Endothelial cell of umbilical vein (primary cell): ENCODE results near the gene SERPINB6. TPM values are rescaled to one million over a fixed set of nuclear protein-coding genes. Genes with fewer than 3 reads are reported as not detected.

Source experiments
- BruUV-seq: library from RNA; stranded (reverse); fragments of 400-500 nt; replicated peaks from 2 replicates; lab custom pipeline; 2021; lab: Mats Ljungman, UMichigan
- CTCF ChIA-PET: fragments of 300-600, 350-600 bp; sonication (Branson Sonifier 250); formaldehyde crosslinking; loops from one replicate; lab custom pipeline; 2021; ENCODE audit warnings: antibody characterized with exemption, inconsistent platforms; lab: Charles Lee
- POLR2A ChIA-PET: fragments of 300-600, 350-600 bp; sonication (Branson Sonifier 250); formaldehyde crosslinking; loops from one replicate; lab custom pipeline; 2021; ENCODE audit warnings: antibody characterized with exemption, inconsistent platforms; lab: Charles Lee
- DNase-seq: peaks from one replicate; pipeline ENCODE4 v3.0.0-alpha.2; 2011; ENCODE audit warnings: low read depth, low spot score
- FAIRE-seq: peaks from 2 replicates; lab custom pipeline; 2011; peaks lifted over from hg19 to GRCh38; lab: Jason Lieb, UNC
- H2AFZ ChIP-seq: 2 replicates; pipeline ENCODE4 v1.6.0; 2012; ENCODE audit warnings: low read depth, low read length, control low read depth, inconsistent platforms
- H3K27ac ChIP-seq: 2 replicates; pipeline ENCODE4 v1.5.1; 2011; ENCODE audit warnings: low read depth, mild to moderate bottlenecking, control low read depth, low read length, moderate library complexity; ENCODE audit not compliant: insufficient read depth
- H3K27me3 ChIP-seq, 2 experiments: 2 replicates each; pipeline versions ENCODE4 v1.6.0 to v1.6.1; 2011; ENCODE audit warnings: low read length in 2 of 2, mixed read lengths in 1 of 2; ENCODE audit not compliant: control insufficient read depth in 2 of 2, insufficient read depth in 2 of 2
- H3K36me3 ChIP-seq, 2 experiments: 2 replicates in 1 of 2; 3 replicates in 1 of 2; pipeline ENCODE4 v1.5.1; 2011; ENCODE audit warnings: low read length in 2 of 2, mild to moderate bottlenecking in 1 of 2, moderate library complexity in 1 of 2; ENCODE audit not compliant: control insufficient read depth in 2 of 2, insufficient read depth in 2 of 2; ENCODE audit errors: extremely low read depth in 1 of 2
- H3K4me1 ChIP-seq: 3 replicates; pipeline ENCODE4 v1.5.1; 2011; ENCODE audit warnings: mild to moderate bottlenecking, low read length; ENCODE audit not compliant: control insufficient read depth, insufficient read depth; ENCODE audit errors: extremely low read depth
- H3K4me2 ChIP-seq: 2 replicates; pipeline ENCODE4 v1.6.1; 2011; ENCODE audit warnings: low read length, control low read depth, mixed read lengths; ENCODE audit not compliant: insufficient read depth
- H3K4me3 ChIP-seq, 3 experiments: fragments of 200-600 bp in 1 of 3; sonication (generic), shearing (Covaris generic) in 1 of 3; replicated peaks in 1 of 3; 2 replicates each; pipeline ENCODE4 v1.5.1; 2011 to 2016; ENCODE audit warnings: control low read depth in 3 of 3, low read length in 3 of 3, mild to moderate bottlenecking in 2 of 3, inconsistent platforms in 1 of 3, low read depth in 1 of 3, moderate library complexity in 1 of 3; ENCODE audit not compliant: insufficient read depth in 1 of 3
- H3K79me2 ChIP-seq: 2 replicates; pipeline ENCODE4 v1.6.0; 2012; ENCODE audit warnings: low read length, inconsistent platforms; ENCODE audit not compliant: control insufficient read depth, insufficient read depth
- H3K9ac ChIP-seq: replicated peaks from 2 replicates; pipeline ENCODE3; 2011; ENCODE audit warnings: low read length, control low read depth; ENCODE audit not compliant: insufficient read depth; ENCODE audit errors: extremely low read depth
- H3K9me1 ChIP-seq: replicated peaks from 3 replicates; pipeline ENCODE4 v1.6.0; 2011; ENCODE audit warnings: mild to moderate bottlenecking, low read length; ENCODE audit not compliant: control insufficient read depth, insufficient read depth; ENCODE audit errors: extremely low read depth
- H3K9me3 ChIP-seq: replicated peaks from 2 replicates; pipeline ENCODE4 v1.5.1; 2012; ENCODE audit warnings: low read length, inconsistent platforms; ENCODE audit not compliant: control insufficient read depth, insufficient read depth
- H4K20me1 ChIP-seq: replicated peaks from 2 replicates; pipeline ENCODE3; 2011; ENCODE audit warnings: mild to moderate bottlenecking, low read length; ENCODE audit not compliant: control insufficient read depth, insufficient read depth; ENCODE audit errors: extremely low read depth
- EZH2 ChIP-seq: IDR thresholded peaks from 2 replicates; pipeline ENCODE4 v1.6.1; 2012; ENCODE audit warnings: borderline replicate concordance, low read depth, mild to moderate bottlenecking, moderate library complexity, low read length, inconsistent platforms; ENCODE audit not compliant: severe bottlenecking
- FOS ChIP-seq: IDR thresholded peaks from 2 replicates; pipeline ENCODE4 v1.6.1; 2011; ENCODE audit warnings: mild to moderate bottlenecking, low read length, moderate library complexity, borderline replicate concordance; ENCODE audit not compliant: insufficient read depth
- GATA2 ChIP-seq: IDR thresholded peaks from 2 replicates; pipeline ENCODE4 v1.7.0; 2011; ENCODE audit warnings: low read depth, mild to moderate bottlenecking, moderate library complexity, mixed read lengths, low read length; ENCODE audit not compliant: insufficient read length, insufficient read depth
- JUN ChIP-seq: IDR thresholded peaks from 2 replicates; pipeline ENCODE4 v1.6.1; 2011; ENCODE audit warnings: borderline replicate concordance, low read depth; ENCODE audit not compliant: insufficient read length, insufficient read depth
- MYC ChIP-seq: IDR thresholded peaks from one replicate; pipeline ENCODE4 v1.6.1; 2011; ENCODE audit warnings: mild to moderate bottlenecking, low read depth, low read length
- POLR2A ChIP-seq: IDR thresholded peaks from 2 replicates; pipeline ENCODE4 v1.6.1; 2012; ENCODE audit warnings: low read depth, mild to moderate bottlenecking, control low read depth, low read length
- POLR2AphosphoS5 ChIP-seq: IDR thresholded peaks from 2 replicates; pipeline ENCODE4 v1.6.1; 2012; ENCODE audit warnings: low read depth, mild to moderate bottlenecking, control low read depth, low read length, moderate library complexity; ENCODE audit not compliant: insufficient read depth
- dilution Hi-C: fragments of 300-500 bp; cut with MboI; formaldehyde crosslinking; loops from one replicate; pipeline ENCODE4 v1.15.0; 2019; ENCODE audit warnings: low sequenced_read_pairs; ENCODE audit not compliant: extremely low pct_ligation_motif_present
- intact Hi-C: fragments of 100-400 bp; cut with micrococcal nuclease; formaldehyde crosslinking; loops from one replicate; pipeline ENCODE4 v1.10.0; 2022
- polyA plus RNA-seq, 4 experiments: library from polyadenylated mRNA; depleted of rRNA in 3 of 4; stranded (reverse) in 3 of 4; unstranded in 1 of 4; fragments of >200 nt; gene quantifications; 2 replicates each; pipeline versions ENCODE4 v1.2.1 to v1.2.3, GENCODE V29; 2011 to 2012; ENCODE audit warnings: missing spikeins in 1 of 4
- total RNA-seq: library from RNA; stranded (reverse); gene quantifications from 2 replicates; pipeline ENCODE4 v1.2.3, GENCODE V29; 2021
- TF ChIP-seq, protein P1 (sequence below): IDR thresholded peaks from 2 replicates; pipeline ENCODE4 v1.6.1; 2011; ENCODE audit not compliant: insufficient read depth, insufficient read length
- TF ChIP-seq, protein P2 (sequence below), 2 donors: IDR thresholded peaks; 1 replicate in 1 of 2; 2 replicates in 1 of 2; pipeline ENCODE4 v1.5.1; 2011; ENCODE audit warnings: low read length in 2 of 2, mild to moderate bottlenecking in 2 of 2, moderate library complexity in 2 of 2, control low read depth in 1 of 2, inconsistent platforms in 1 of 2, low read depth in 1 of 2; ENCODE audit not compliant: insufficient read depth in 1 of 2; ENCODE audit errors: extremely low read depth in 1 of 2

Gene SERPINB6
- total and polyA plus RNA-seq, 2 donors (not counting 3 experiments of a cell fraction or from before 2014, with no cell fraction given), result 145 to 151 TPM

DNA sequence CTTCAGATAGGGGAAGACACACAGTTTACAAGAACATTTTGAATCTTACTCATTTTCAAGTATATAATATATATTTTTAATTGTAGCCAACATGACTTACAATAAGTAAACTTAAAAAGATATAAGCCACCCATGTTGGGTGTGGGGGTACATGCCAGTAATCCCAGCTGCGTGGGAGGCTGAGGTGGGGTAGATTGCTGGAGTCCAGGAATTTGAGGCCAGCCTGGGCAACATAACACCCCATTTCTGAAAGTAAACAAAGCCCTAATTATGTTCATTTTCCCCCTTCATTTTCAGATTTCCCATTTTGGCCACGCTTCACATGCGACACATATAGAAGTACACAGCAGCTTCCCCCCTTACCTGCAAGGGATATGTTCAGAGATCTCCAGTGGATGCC lies 30.5 kb downstream of the SERPINB6 start:
- no peak overlapping the region for H3K27ac ChIP-seq
- no peaks in the 10 kb centered on the region for H3K9me3 ChIP-seq
- no peak overlapping the region for H3K9ac ChIP-seq
- H3K36me3 ChIP-seq, result no peaks in the 10 kb centered on the region
- no peaks in the 10 kb centered on the region for H3K9me1 ChIP-seq
- no peaks in the 10 kb centered on the region for H4K20me1 ChIP-seq
- dilution Hi-C loops, result no loop called here
- DNase-seq (no peak), FAIRE-seq (no peak)
- no peak overlapping the region for H3K4me3 ChIP-seq
- no peak for TF ChIP-seq GATA2
- H3K4me1 ChIP-seq, result peaks cover 20% of the 10 kb centered on the region
- ChIA-PET CTCF (interaction anchor here (1.3 to 6.0 kb wide), 3 partner anchors 8 to 149 kb away, joined by 6 to 59 read pairs (median 32); no protein-coding TSS in a partner anchor), POLR2A (no interaction called here)
- H3K79me2 ChIP-seq, result no peaks in the 10 kb centered on the region
- no peak overlapping the region for H3K4me2 ChIP-seq
- H2AFZ ChIP-seq, result no peak overlapping the region
- no TSS peak for BruUV-seq
- intact Hi-C loops, result no loop called here
- no peaks in the 10 kb centered on the region for H3K27me3 ChIP-seq

DNA sequence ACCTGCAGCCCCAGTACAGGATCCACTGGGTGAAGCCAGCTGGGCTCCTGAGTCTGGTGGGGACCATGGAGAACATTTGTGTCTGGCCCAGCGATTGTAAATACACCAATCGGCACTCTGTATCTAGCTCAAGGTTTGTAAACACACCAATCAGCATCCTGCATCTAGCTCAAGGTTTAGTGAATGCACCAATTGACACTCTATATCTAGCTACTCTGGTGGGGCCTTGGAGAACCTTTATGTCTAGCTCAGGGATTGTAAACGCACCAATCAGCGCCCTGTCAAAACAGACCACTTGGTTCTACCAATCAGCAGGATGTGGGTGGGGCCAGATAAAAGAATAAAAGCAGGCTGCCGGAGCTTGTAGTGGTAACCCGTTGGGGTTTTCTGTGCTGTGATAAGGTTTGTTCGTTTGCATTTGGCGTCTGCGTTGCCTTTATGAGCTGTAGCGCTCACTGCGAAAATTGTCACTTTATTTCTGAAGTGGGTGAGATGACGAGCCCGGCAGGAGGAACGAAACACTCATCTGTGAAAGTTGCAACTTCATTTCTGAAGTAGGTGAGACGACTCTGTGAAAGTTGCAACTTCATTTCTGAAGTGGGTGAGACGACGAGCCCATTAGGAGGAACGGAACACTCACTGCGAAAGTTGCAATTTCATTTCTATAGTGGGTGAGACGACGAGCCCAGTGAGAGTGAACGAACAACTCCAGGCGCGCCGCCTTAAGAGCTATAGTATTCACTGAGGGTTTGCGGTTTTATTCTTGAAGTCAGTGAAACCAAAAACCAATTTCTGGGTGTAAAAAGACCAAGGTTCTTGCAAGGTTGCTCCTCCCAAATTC lies 31.1 kb downstream of the SERPINB6 start:
- intact Hi-C loops, result no loop called here
- H3K27me3 ChIP-seq, result no peaks in the 10 kb centered on the region
- TF ChIP-seq POLR2A (no peak), GATA2 (no peak), FOS (no peak), JUN (no peak), MYC (no peak), POLR2AphosphoS5 (no peak), EZH2 (no peak)
- TF ChIP-seq, protein P1, sequence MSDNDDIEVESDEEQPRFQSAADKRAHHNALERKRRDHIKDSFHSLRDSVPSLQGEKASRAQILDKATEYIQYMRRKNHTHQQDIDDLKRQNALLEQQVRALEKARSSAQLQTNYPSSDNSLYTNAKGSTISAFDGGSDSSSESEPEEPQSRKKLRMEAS, result no peak
- TF ChIP-seq, protein P2, sequence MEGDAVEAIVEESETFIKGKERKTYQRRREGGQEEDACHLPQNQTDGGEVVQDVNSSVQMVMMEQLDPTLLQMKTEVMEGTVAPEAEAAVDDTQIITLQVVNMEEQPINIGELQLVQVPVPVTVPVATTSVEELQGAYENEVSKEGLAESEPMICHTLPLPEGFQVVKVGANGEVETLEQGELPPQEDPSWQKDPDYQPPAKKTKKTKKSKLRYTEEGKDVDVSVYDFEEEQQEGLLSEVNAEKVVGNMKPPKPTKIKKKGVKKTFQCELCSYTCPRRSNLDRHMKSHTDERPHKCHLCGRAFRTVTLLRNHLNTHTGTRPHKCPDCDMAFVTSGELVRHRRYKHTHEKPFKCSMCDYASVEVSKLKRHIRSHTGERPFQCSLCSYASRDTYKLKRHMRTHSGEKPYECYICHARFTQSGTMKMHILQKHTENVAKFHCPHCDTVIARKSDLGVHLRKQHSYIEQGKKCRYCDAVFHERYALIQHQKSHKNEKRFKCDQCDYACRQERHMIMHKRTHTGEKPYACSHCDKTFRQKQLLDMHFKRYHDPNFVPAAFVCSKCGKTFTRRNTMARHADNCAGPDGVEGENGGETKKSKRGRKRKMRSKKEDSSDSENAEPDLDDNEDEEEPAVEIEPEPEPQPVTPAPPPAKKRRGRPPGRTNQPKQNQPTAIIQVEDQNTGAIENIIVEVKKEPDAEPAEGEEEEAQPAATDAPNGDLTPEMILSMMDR (IDR thresholded peaks at IDR 0.05; ENCODE audit: extremely low read depth in 1 of 2, insufficient read depth in 1 of 2, low read depth in 1 of 2, low read length in 2 of 2), result no peak

More for the DNA sequence above, 31.1 kb downstream of the SERPINB6 start:
- H3K4me3 ChIP-seq, result no peak overlapping the region
- no peak overlapping the region for H3K4me2 ChIP-seq
- ChIA-PET CTCF (interaction anchor here (1.3 to 6.0 kb wide), 3 partner anchors 13 to 149 kb away, joined by 3 to 59 read pairs (median 6); no protein-coding TSS in a partner anchor), POLR2A (no interaction called here)
- H3K79me2 ChIP-seq, result no peaks in the 10 kb centered on the region
- no peak for FAIRE-seq
- DNase-seq, result no peak
- dilution Hi-C loops, result no loop called here
- H4K20me1 ChIP-seq, result no peaks in the 10 kb centered on the region
- no peak overlapping the region for H3K27ac ChIP-seq
- no TSS peak for BruUV-seq
- H3K36me3 ChIP-seq, result no peaks in the 10 kb centered on the region
- peaks cover 20% of the 10 kb centered on the region for H3K4me1 ChIP-seq
- no peak overlapping the region for H2AFZ ChIP-seq
- H3K9me3 ChIP-seq, result no peaks in the 10 kb centered on the region
- no peak overlapping the region for H3K9ac ChIP-seq
- H3K9me1 ChIP-seq, result no peaks in the 10 kb centered on the region
